Fibroblast of lung (primary cell): ENCODE results near the gene CEP164. TPM values are rescaled to one million over a fixed set of nuclear protein-coding genes. Genes with fewer than 3 reads are reported as not detected.

Experiments
- DNase-seq, 2 donors: peaks; one replicate each; pipeline versions ENCODE4 v3.0.0 to v3.0.0-alpha.2; 2010; ENCODE audit warnings: low read depth in 2 of 2
- H2AFZ ChIP-seq: 2 replicates; pipeline ENCODE4 v1.5.1; 2012; ENCODE audit warnings: low read length, control low read depth, inconsistent platforms
- H3K27ac ChIP-seq: 2 replicates; pipeline ENCODE4 v1.5.1; 2011; ENCODE audit warnings: low read length, control low read depth; ENCODE audit not compliant: insufficient read depth
- H3K27me3 ChIP-seq: 2 replicates; pipeline ENCODE4 v1.5.1; 2011; ENCODE audit warnings: mild to moderate bottlenecking, low read length; ENCODE audit not compliant: control insufficient read depth, insufficient read depth
- H3K36me3 ChIP-seq: 2 replicates; pipeline ENCODE4 v1.5.1; 2011; ENCODE audit warnings: low read length; ENCODE audit not compliant: control insufficient read depth, insufficient read depth
- H3K4me1 ChIP-seq: 2 replicates; pipeline ENCODE4 v1.5.1; 2011; ENCODE audit warnings: low read length; ENCODE audit not compliant: control insufficient read depth, insufficient read depth; ENCODE audit errors: extremely low read depth
- H3K4me2 ChIP-seq: 2 replicates; pipeline ENCODE4 v1.5.1; 2011; ENCODE audit warnings: low read length, control low read depth; ENCODE audit not compliant: insufficient read depth; ENCODE audit errors: extremely low read depth
- H3K4me3 ChIP-seq, 4 experiments: fragments of 200-600 bp in 1 of 4; sonication (generic) in 1 of 4; replicated peaks in 1 of 4; 2 replicates each; pipeline ENCODE4 v1.5.1; 2011 to 2016; ENCODE audit warnings: low read length in 4 of 4, low read depth in 3 of 4, mild to moderate bottlenecking in 3 of 4, control low read depth in 2 of 4, inconsistent platforms in 1 of 4, mixed read lengths in 1 of 4; ENCODE audit not compliant: insufficient read depth in 1 of 4; ENCODE audit errors: control extremely low read depth in 1 of 4
- H3K79me2 ChIP-seq: 2 replicates; pipeline ENCODE4 v1.5.1; 2012; ENCODE audit warnings: mild to moderate bottlenecking, low read length, inconsistent platforms; ENCODE audit not compliant: control insufficient read depth, insufficient read depth
- H3K9ac ChIP-seq: 2 replicates; pipeline ENCODE4 v1.5.1; 2011; ENCODE audit warnings: mild to moderate bottlenecking, low read length, control low read depth; ENCODE audit not compliant: insufficient read depth
- H3K9me3 ChIP-seq: 2 replicates; pipeline ENCODE4 v1.5.1; 2012; ENCODE audit warnings: low read depth, low read length; ENCODE audit not compliant: control insufficient read depth, insufficient read depth
- H4K20me1 ChIP-seq: 2 replicates; pipeline ENCODE4 v1.5.1; 2011; ENCODE audit warnings: low read length; ENCODE audit not compliant: control insufficient read depth, insufficient read depth; ENCODE audit errors: extremely low read depth
- CTCF ChIP-seq, 2 donors: IDR thresholded peaks in 1 of 2; conservative IDR thresholded peaks in 1 of 2; 1 replicate in 1 of 2; 2 replicates in 1 of 2; pipeline ENCODE4 v1.5.1; 2011 to 2012; ENCODE audit warnings: low read length in 2 of 2, control low read depth in 1 of 2, inconsistent platforms in 1 of 2, low read depth in 1 of 2, mild to moderate bottlenecking in 1 of 2
- EZH2 ChIP-seq: IDR thresholded peaks from 2 replicates; pipeline ENCODE4 v1.5.1; 2012; ENCODE audit warnings: low read length, control low read depth, mild to moderate bottlenecking; ENCODE audit errors: missing control alignments
- polyA plus RNA-seq, 2 donors: library from polyadenylated mRNA; depleted of rRNA in 1 of 2; stranded (reverse) in 1 of 2; unstranded in 1 of 2; fragments of >200 nt; gene quantifications; 2 replicates each; pipeline ENCODE4 v1.2.1, GENCODE V29; 2011 to 2012; ENCODE audit warnings: missing spikeins in 1 of 2
- total RNA-seq: library from RNA; depleted of rRNA; stranded (reverse); fragments of >200 nt; gene quantifications from 2 replicates; pipeline ENCODE4 v1.2.1, GENCODE V29; 2014

Gene CEP164
- total and polyA plus RNA-seq, 2 donors (not counting 1 experiment from before 2014, with no cell fraction given) = 16.1 to 33.5 TPM

DNA sequence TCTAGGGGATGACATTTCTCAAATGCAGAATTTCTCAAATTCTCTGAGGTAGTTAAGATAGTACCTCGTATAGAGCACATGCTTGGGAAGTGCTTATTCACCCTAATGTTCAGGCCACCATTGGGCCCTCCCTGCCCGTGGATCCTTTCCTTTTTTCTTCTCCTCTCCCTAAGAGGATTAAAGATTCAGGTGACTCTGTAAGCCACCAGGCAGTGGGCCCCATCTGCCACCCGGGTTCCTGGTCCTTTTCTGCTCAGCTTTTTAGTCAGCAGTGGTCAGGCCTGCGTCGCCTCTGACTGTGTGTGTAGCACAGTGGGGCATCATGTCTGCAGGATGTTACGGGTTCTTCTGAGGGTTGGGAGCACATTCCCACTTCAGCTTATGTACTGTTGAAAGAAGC, 7.2 kb downstream of the CEP164 start:
- Histone ChIP-seq H3K4me3 (no peak overlapping the region), H3K9me3 (no peaks in the 10 kb centered on the region), H3K4me2 (no peak overlapping the region), H3K36me3 (peaks cover 7% of the 10 kb centered on the region), H4K20me1 (no peaks in the 10 kb centered on the region), H3K27ac (no peak overlapping the region), H3K27me3 (no peaks in the 10 kb centered on the region), H3K9ac (no peak overlapping the region), H3K79me2 (peaks cover 2% of the 10 kb centered on the region), H2AFZ (no peak overlapping the region), H3K4me1 (no peaks in the 10 kb centered on the region)
- DNase-seq = no peak
- TF ChIP-seq CTCF (conservative IDR thresholded peaks at IDR 0.05 in 1 of 2, IDR thresholded peaks at IDR 0.05 in 1 of 2; ENCODE audit: low read depth in 1 of 2, low read length in 2 of 2) (no peak), EZH2 (no peak)

DNA sequence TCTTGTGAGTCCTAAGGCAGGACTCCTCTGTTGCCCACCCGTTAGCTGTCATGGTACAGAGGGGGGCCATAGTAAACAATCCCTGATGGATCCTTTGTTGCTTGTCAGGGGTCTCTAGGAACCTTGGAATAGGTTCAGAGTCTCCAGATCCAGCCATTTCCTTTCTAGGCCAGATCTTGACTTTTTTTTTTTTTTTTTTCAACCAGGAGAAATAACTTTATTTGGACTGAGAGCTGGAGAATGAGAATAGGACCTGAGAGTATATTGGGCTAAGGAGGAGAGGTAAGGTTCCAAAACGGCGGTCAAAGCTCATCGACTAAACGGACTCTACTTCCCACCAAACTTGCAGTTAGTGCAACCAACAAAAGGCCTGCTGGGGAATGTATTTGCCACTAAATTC, 7.7 kb downstream of the CEP164 start:
- Histone ChIP-seq H3K4me2 (no peak overlapping the region), H3K4me1 (no peaks in the 10 kb centered on the region), H4K20me1 (no peaks in the 10 kb centered on the region), H3K27me3 (no peaks in the 10 kb centered on the region), H3K9ac (no peak overlapping the region), H3K27ac (no peak overlapping the region), H3K79me2 (peaks cover 2% of the 10 kb centered on the region), H3K36me3 (peaks cover 7% of the 10 kb centered on the region), H3K4me3 (no peak overlapping the region), H2AFZ (no peak overlapping the region), H3K9me3 (no peaks in the 10 kb centered on the region)
- no peak for DNase-seq
- no peak for TF ChIP-seq CTCF (conservative IDR thresholded peaks at IDR 0.05 in 1 of 2, IDR thresholded peaks at IDR 0.05 in 1 of 2; ENCODE audit: low read depth in 1 of 2, low read length in 2 of 2)
- no peak for TF ChIP-seq EZH2

GRCh38 chr11:117337076-117337475, 9.4 kb downstream of the CEP164 start:
- Histone ChIP-seq H4K20me1 (no peaks in the 10 kb centered on the region), H3K4me2 (no peak overlapping the region), H3K79me2 (peaks cover 2% of the 10 kb centered on the region), H3K4me3 (no peak overlapping the region), H3K9me3 (no peaks in the 10 kb centered on the region), H3K4me1 (no peaks in the 10 kb centered on the region), H3K27ac (no peak overlapping the region), H2AFZ (no peak overlapping the region), H3K27me3 (no peaks in the 10 kb centered on the region), H3K9ac (no peak overlapping the region), H3K36me3 (peaks cover 7% of the 10 kb centered on the region)
- no peak for TF ChIP-seq EZH2
- TF ChIP-seq CTCF (conservative IDR thresholded peaks at IDR 0.05 in 1 of 2, IDR thresholded peaks at IDR 0.05 in 1 of 2; ENCODE audit: low read depth in 1 of 2, low read length in 2 of 2) = no peak
- no peak for DNase-seq
